HG03558 (cell line): Measurements from ENCODE around the gene LTO1.

Experiments used
- ATAC-seq: cut with Tn5 transposase; IDR thresholded peaks from one replicate; pipeline ENCODE4 v1.9.1; 2021; ENCODE audit warnings: moderate number of reproducible peaks; ENCODE audit not compliant: unreplicated experiment; ENCODE audit errors: extremely low read depth

LTO1 gene

GRCh38 chr11:69660001-69660500 is 15.1 kb downstream of the LTO1 start:
- ATAC-seq, result no peak

DNA sequence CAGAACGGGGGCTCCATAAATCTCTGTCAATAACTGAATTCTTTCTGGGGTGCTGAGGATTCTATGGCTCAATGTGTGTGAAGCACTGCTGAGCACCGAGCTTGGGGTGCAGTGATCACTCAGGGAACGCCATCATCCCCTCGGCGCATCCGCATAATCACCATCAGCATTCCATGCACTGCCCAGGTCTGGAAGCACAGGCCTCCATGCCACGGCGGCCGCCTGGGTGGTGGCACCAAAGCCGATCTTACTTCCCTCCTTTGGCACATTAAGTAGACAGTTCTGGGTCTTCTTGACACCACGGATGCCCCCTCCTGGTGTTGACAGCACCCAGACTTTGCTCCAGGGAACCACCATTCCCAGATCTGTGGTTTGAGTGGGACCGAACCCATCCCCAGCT is 15.6 kb downstream of the LTO1 start:
- ATAC-seq, result no peak

DNA sequence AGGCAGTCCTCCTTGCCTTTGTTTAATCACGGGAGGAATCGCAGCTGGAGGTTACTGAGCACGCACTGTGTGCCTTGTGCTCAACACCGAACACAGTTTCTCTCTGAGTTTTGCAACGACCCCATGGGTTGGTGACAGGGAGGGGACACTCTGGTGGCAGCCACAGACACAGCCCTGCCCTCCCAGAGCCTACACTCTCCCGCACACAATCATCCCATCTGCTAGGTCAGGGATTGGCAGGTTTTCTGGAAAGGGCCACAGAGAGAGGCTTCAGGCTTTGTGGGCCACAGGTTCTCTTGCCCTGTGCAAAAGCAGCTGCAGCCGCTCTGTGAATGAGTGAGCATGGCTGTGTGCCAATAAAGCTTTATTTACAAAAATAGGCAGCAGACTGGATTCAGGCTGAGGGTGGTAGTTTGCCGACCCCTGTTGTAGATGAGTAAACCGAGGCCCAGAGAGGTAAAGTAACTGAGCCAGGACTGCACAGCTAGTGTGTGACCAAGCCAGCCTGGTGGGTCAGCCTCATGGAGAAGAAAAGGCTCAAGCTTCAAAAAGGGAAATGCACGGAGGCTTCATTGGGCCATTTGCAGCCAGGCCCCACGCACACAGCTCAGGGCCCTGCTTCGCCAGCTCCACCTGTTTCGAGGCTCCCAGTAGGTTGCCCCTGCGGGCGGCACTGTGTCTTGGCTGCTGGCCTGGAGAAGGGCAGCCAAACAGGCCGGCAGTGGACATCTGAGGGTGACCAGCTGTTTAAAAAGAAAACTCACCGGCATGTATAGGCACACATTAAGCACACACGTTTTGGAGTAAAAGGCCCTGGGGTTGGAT is 16.3 kb downstream of the LTO1 start:
- ATAC-seq, result no peak

GRCh38 chr11:69657911-69658625 is 17.1 kb downstream of the LTO1 start:
- no peak for ATAC-seq

DNA sequence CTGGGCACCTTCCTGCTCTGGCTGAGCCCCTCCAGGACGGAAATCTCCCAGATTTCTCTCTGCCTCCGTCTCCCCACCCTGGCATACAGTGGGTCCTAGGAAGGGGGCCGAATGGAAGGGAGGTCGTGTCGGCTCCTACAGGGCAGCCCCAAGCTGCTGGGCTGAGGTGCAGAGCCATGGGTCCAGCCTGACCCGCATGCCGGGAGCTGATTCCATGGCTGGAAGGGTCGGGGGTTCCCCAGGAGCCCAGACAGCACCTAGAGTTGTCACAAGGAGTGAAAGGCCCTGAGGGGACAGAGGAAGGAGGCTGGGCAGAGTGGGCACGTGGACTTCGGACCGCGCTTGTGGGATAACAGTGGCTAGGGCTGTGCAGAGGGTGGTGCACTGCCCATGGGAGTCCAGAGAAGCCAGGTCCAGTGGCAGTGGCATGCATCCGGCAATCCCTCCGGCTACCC is 17.7 kb downstream of the LTO1 start:
- ATAC-seq, result no peak

DNA sequence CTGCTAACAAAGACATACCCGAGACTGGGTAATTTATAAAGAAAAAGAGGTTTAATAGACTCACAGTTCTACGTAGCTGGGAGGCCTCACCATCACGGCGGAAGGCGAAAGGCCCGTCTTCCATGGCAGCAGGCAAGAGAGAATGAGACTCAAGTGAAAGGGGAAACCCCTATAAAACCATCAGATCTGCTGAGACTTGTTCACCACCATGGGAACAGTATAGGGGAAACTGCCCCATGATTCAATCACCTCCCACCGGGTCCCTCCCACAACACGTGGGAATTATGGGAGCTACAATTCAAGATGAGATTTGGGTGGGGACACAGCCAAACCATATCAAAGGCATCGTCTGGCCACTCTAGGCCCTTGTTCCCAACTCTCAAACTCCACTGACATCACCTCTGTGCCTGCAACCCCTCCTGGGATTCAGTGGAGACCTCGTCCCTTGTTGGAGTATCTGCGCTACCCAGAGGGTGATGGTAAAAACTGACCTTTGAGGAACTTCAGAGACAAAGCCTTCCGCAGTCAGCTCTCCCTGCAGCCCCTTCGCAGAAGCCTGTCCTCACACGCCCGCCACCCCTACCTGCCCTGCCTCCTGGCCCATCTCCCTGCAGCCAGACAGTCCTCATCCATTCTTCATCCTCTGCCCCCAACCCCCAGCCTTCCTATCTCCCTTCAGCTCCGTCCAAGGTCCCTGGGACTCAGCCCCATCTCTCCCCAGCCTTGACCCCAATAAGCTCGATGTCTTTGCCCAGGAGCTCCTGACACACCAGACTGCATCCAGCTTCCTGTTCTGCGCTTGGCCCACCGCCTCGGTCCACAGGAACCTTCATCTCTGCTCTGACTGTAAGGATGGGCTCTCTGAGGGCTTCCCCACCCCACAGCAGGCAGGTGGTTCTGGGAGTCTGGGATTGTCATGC is 18.4 kb downstream of the LTO1 start:
- no peak for ATAC-seq

DNA sequence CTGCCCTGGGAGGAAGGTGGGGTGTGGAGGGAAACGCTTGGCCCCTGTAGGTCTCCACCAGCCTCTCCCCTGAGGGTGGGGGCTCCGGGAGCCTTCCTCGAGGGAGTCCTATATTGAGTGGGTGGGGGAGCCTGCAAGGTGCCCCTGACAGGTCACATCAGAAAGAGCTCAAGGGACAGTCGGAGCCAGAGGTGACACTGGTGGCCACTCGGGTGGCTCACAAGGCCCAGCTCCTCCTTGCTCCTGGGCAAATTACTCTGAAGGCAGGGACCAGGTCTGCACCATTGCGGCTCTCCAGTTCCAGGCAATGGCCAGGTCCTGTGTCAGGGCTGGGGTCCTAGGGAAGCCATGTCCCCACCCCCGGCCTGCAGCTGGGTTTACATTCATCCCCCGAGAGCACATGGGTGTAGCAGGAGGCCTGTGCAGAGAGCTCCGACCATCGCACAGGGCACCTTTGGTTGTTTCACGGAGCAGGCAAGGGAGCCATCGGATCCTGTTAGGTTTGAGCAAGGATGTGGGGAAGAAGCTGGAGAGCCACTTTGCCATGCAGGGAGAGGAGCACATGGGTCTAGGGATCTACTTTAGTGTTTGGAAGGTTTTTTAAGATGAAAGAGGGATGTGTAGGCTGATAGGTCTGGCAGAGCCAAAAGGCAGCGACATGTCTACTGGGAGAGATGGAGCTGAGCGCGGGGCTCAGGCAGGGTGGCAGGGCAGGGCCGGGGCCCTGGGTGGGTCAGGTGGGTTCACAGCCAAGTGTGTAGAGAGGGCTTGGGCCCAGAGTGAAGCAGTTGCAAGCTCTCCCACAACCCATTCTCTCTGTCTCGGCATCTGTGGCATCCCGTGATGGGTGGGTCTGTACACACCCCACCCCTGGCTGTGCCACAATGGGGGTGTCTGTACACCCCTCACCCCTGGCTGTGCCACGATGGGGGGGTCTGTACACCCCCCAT is 19.4 kb downstream of the LTO1 start:
- no peak for ATAC-seq

DNA sequence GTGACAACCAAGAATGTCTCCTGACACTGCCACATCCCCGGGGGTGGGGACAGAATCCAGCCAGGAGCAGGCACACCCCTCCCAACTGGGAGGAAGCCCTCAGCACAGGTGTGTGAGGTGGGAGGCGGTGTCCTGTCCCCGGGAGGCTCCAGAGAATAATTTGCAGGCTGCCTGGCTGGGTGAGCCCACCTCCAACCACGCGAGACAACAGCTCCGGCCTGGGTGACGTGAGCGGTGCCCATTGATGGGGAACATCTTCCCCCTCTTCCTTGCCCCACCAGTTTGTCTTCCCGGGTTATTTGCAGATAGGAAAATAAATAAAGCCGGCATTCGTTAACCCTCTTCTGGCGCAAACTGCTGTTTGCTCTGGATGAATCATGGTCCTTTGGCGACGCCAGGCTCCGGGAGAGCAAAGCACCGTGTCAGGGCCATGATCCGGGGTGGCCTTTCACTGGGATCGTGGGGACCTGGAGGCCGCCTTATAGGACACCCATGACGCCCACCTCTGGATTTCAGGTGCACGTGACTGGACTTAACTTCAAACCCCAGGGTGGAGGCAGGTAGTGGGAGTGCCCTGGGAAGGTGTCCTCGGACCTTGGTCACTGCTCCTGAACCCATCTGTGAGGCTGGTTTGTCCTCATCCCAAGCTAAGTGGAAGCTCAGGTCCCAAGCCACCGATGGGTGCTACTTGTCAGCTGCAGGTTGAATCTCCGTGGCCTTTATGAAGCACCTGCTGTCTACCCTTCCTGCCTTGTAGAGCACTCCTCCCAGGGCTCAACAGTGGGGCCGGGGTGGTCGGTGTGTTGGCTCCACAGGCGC is 20.3 kb downstream of the LTO1 start:
- ATAC-seq, result no peak

GRCh38 chr11:69654001-69654659 is 21.0 kb downstream of the LTO1 start:
- ATAC-seq, result no peak

DNA sequence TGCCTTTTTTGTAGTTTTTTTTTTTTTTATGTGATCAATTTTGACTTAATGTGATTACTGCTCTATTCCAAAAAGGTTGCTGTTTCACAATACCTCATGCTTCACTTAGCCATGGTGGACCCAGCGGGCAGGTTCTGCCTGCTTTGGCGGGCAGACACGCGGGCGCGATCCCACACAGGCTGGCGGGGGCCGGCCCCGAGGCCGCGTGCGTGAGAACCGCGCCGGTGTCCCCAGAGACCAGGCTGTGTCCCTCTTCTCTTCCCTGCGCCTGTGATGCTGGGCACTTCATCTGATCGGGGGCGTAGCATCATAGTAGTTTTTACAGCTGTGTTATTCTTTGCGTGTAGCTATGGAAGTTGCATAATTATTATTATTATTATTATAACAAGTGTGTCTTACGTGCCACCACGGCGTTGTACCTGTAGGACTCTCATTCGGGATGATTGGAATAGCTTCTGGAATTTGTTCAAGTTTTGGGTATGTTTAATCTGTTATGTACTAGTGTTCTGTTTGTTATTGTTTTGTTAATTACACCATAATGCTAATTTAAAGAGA is 21.7 kb downstream of the LTO1 start:
- no peak for ATAC-seq

DNA sequence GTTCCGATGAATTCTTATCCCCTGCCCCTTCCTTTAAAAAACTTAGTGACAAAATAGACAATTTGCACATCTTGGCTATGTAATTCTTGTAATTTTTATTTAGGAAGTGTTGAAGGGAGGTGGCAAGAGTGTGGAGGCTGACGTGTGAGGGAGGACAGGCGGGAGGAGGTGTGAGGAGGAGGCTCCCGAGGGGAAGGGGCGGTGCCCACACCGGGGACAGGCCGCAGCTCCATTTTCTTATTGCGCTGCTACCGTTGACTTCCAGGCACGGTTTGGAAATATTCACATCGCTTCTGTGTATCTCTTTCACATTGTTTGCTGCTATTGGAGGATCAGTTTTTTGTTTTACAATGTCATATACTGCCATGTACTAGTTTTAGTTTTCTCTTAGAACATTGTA is 22.2 kb downstream of the LTO1 start:
- ATAC-seq, result no peak

DNA sequence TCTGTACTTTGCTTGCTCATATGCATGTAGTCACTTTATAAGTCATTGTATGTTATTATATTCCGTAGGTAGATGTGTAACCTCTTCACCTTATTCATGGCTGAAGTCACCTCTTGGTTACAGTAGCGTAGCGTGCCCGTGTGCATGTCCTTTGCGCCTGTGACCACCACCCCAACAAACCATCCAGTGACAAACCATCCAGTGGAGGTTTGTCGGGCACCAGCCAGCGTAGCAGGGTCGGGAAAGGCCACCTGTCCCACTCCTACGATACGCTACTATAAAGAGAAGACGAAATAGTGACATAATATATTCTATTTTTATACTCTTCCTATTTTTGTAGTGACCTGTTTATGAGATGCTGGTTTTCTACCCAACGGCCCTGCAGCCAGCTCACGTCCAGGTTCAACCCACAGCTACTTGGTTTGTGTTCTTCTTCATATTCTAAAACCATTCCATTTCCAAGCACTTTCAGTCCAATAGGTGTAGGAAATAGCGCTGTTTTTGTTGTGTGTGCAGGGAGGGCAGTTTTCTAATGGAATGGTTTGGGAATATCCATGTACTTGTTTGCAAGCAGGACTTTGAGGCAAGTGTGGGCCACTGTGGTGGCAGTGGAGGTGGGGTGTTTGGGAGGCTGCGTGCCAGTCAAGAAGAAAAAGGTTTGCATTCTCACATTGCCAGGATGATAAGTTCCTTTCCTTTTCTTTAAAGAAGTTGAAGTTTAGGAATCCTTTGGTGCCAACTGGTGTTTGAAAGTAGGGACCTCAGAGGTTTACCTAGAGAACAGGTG is 23.1 kb downstream of the LTO1 start:
- no peak for ATAC-seq

GRCh38 chr11:69650832-69651344 is 24.3 kb downstream of the LTO1 start:
- no peak for ATAC-seq

GRCh38 chr11:69650081-69650831 is 24.9 kb downstream of the LTO1 start:
- ATAC-seq, result no peak

DNA sequence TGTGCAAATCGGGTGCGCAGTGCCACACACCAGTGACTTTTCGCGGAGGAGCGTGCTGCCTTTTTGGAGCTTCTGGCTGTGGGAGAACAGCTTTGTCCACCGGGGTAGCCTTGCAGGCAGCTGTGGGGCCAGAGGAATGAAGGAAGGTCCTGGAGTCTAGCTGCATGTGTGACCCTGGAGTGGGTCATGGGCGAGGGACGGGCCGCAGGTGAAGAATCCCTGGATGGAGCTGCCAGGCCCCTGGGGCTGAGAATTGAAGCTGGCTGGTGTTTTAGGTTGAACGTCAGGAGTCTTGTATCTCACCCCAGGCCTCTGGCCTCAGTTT is 25.6 kb downstream of the LTO1 start:
- ATAC-seq, result no peak
